ENCODE data around the gene CCDC187.

DNA sequence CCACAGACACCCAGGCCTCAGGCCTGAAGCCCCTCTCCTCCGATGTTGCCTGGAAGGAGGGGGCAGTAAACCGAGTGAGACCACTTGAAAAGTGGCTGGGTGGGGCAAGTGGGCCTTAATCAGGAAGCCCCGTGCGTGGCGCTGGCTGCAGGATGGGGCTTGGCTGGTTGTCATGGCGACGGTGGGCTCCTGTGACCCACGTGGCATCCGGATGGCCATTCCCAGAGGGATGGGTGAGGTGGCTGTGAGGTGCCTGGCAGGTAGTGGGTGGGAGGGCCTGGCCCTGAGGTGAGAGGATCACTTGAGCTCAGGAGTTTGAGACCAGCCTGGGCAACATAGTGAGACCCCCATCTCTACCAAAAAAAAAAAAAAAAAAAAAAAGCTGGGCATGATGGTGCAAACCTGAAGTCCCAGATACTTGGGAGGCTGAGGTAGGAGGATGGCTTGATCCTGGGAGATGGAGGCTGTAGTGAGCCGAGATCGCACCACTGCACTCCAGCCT is 28.6 kb upstream of the CCDC187 start:
- no peak for TF ChIP-seq CTCF (conservative IDR thresholded peaks at IDR 0.05; ENCODE audit: low read depth, low read length)
- TF ChIP-seq EZH2 (IDR thresholded peaks at IDR 0.05; ENCODE audit: borderline replicate concordance, low read depth, low read length, poor library complexity, severe bottlenecking) = no peak
